HG02943 (cell line): ENCODE data around the gene CRB1.

Experiments
- ATAC-seq: cut with Tn5 transposase; IDR thresholded peaks from one replicate; pipeline ENCODE4 v1.9.1; 2021; ENCODE audit warnings: mild to moderate bottlenecking, low read depth, moderate library complexity; ENCODE audit not compliant: unreplicated experiment

Gene CRB1

DNA sequence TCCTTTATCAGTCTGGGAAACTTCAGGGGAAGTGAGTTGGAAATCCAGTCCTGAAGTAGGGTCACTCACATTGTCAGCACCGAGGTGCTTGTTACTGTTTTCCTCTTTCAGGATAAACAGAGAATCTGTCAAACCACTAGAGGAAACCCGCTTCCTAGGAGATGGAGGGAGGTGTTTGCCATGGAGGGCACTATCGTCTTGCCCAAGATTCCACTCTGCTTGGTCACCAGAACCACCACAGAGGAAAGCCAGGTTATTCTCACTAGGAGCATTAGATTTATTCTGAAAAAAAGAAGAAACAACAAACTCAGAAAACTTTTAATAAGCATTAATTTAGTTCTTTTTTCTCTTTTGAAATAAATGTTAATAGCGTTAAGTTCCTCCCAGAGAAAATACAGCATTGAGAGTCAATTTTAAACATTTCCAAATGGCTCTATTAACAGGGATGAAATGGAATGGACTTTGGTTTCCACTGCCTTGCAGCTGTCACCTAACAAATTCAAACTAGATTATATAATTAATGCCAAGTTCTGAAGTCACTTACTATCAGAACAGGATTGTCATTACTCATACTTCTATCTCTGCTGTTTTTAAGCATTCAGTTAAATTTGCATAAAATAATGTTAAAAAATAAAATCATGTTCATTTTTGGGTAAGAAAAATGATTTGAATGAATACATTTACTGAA lies 242.8 kb downstream of the CRB1 start:
- ATAC-seq = no peak

DNA sequence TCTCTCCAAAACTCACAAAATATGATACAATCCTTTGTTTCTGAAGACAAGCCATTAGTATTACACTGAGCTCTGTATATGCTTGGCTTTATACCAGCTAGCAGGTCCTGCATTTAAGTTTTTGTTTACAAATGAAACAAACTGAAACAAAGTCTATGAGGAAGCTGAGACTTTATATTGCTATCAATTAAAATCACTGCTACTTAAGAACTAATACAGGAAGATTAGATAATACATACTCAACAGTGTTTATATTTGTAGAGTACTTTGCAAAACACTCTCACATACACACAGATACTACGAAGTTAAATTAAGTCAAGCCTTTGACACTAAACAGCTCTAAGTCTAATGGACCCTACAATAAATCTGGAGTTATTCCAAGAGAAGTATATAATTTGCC lies 247.4 kb downstream of the CRB1 start:
- no peak for ATAC-seq

- no peak for ATAC-seq
These were observed 251.8 kb downstream of the CRB1 start for GRCh38 chr1:197519741-197520334.

GRCh38 chr1:197521118-197521739 lies 253.2 kb downstream of the CRB1 start:
- ATAC-seq = peak; percentile 60

- no peak for ATAC-seq
These were observed 258.8 kb downstream of the CRB1 start for GRCh38 chr1:197526736-197527371.
